Calu3 (cell line): ENCODE data around the gene MRM2. TPM values are rescaled to one million over a fixed set of nuclear protein-coding genes. Genes with fewer than 3 reads are reported as not detected.

Experiments used
- BruUV-seq: library from RNA; stranded (reverse); fragments of 400-500 nt; replicated peaks from 2 replicates; lab custom pipeline; 2021; lab: Mats Ljungman, UMichigan
- CTCF ChIA-PET: fragments of 300-600 bp; sonication (Branson Sonifier 250); formaldehyde crosslinking; loops from one replicate; lab custom pipeline; 2022; ENCODE audit warnings: antibody characterized with exemption; lab: Charles Lee
- DNase-seq: peaks from one replicate; pipeline ENCODE4 v3.0.0; 2022
- H3K27ac Mint-ChIP-seq: one replicate; pipeline ENCODE4 v1.8.0; 2022; ENCODE audit warnings: mixed read lengths; ENCODE audit not compliant: unreplicated experiment
- H3K27me3 Mint-ChIP-seq: one replicate; pipeline ENCODE4 v1.8.0; 2022; ENCODE audit warnings: mixed read lengths; ENCODE audit not compliant: unreplicated experiment
- H3K36me3 Mint-ChIP-seq: one replicate; pipeline ENCODE4 v1.8.0; 2022; ENCODE audit warnings: mild to moderate bottlenecking, moderate library complexity, mixed read lengths; ENCODE audit not compliant: insufficient read depth, unreplicated experiment
- H3K4me1 Mint-ChIP-seq: one replicate; pipeline ENCODE4 v1.8.0; 2022; ENCODE audit warnings: mild to moderate bottlenecking, low read depth, mixed read lengths; ENCODE audit not compliant: unreplicated experiment
- H3K4me3 Mint-ChIP-seq: one replicate; pipeline ENCODE4 v1.8.0; 2022; ENCODE audit warnings: mild to moderate bottlenecking, low read depth, moderate library complexity, mixed read lengths; ENCODE audit not compliant: unreplicated experiment
- H3K9me3 Mint-ChIP-seq: one replicate; pipeline ENCODE4 v1.8.0; 2022; ENCODE audit warnings: low read depth, mixed read lengths; ENCODE audit not compliant: unreplicated experiment
- intact Hi-C: fragments of 100-400 bp; cut with micrococcal nuclease; formaldehyde crosslinking; loops from one replicate; pipeline ENCODE4 v1.10.0; 2022; ENCODE audit not compliant: unreplicated experiment
- total RNA-seq: library from RNA; stranded (reverse); gene quantifications from 2 replicates; pipeline ENCODE4 v1.2.3, GENCODE V29; 2022
- TF ChIP-seq, protein P1 (sequence below): fragments of 200-600 bp; IDR thresholded peaks from one replicate; pipeline ENCODE4 v1.8.0; 2022; ENCODE audit warnings: antibody characterized with exemption; ENCODE audit not compliant: unreplicated experiment

Gene MRM2
- total RNA-seq, 1 experiment from 2014 or later: 64.3 TPM

DNA sequence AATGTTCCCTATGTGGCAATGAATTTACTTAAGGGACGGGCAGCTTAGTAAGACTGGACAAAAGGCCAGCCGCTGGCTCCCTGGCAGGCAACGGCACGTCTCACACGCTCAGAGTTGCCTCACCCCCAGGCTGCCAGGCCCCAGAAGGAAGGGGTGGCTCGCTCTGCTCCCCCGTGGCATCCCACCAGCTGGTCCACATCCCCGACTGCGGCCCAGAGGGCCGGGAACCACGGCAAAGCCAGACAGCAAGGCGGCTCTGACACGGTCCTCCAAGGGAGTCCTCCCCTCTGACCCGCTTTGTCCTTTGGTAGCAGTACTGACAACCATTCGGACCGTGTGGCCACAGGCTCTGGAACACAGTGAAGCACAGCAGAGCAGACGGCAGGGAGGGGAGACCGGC, 34.1 kb upstream of the MRM2 start:
- BruUV-seq: no TSS peak
- TF ChIP-seq, protein P1, sequence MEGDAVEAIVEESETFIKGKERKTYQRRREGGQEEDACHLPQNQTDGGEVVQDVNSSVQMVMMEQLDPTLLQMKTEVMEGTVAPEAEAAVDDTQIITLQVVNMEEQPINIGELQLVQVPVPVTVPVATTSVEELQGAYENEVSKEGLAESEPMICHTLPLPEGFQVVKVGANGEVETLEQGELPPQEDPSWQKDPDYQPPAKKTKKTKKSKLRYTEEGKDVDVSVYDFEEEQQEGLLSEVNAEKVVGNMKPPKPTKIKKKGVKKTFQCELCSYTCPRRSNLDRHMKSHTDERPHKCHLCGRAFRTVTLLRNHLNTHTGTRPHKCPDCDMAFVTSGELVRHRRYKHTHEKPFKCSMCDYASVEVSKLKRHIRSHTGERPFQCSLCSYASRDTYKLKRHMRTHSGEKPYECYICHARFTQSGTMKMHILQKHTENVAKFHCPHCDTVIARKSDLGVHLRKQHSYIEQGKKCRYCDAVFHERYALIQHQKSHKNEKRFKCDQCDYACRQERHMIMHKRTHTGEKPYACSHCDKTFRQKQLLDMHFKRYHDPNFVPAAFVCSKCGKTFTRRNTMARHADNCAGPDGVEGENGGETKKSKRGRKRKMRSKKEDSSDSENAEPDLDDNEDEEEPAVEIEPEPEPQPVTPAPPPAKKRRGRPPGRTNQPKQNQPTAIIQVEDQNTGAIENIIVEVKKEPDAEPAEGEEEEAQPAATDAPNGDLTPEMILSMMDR: no peak
- H3K4me1 Mint-ChIP-seq: no peaks in the 10 kb centered on the region
- H3K36me3 Mint-ChIP-seq: peaks cover 7% of the 10 kb centered on the region
- H3K9me3 Mint-ChIP-seq: no peaks in the 10 kb centered on the region
- no peak for DNase-seq
- CTCF ChIA-PET: interaction anchor here (0.7 kb wide), 2 partner anchors 16 to 786 kb away, joined by 3 read pairs; no protein-coding TSS in a partner anchor
- no peak overlapping the region for H3K27ac Mint-ChIP-seq
- no peak overlapping the region for H3K4me3 Mint-ChIP-seq
- no peaks in the 10 kb centered on the region for H3K27me3 Mint-ChIP-seq
- intact Hi-C loops: no loop called here

- no peaks in the 10 kb centered on the region for H3K9me3 Mint-ChIP-seq
- no peaks in the 10 kb centered on the region for H3K27me3 Mint-ChIP-seq
- H3K4me3 Mint-ChIP-seq: no peak overlapping the region
- H3K27ac Mint-ChIP-seq: no peak overlapping the region
- intact Hi-C loops: no loop called here
- DNase-seq: no peak
- no TSS peak for BruUV-seq
- H3K36me3 Mint-ChIP-seq: peaks cover 12% of the 10 kb centered on the region
- CTCF ChIA-PET: interaction anchor here (0.7 kb wide), 1 partner anchor 184 kb away, joined by 3 read pairs; no protein-coding TSS in a partner anchor
- no peaks in the 10 kb centered on the region for H3K4me1 Mint-ChIP-seq
- TF ChIP-seq, protein P1: no peak
Measured at GRCh38 chr7:2275101-2275500, 33.1 kb upstream of the MRM2 start.

DNA sequence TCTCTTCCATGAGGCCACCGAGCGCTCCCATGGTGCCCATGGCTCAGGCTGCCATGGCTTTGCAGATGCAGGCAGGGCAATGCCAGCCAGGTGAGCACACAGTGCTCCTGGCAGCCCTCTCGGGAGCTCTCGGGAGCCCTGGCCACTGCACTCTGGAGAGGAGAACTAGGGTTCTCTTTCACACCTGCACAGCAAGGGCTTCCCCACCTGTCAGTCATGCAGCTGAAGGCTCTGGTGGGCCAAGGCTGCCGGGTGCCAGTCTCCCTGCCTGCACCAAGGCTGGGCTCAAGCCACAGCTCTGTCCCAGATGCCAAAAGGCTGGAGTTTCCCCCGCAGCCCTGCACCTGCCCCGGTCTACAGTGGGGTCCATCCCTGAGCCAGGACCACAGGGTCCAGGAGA, 32.7 kb upstream of the MRM2 start:
- Mint-ChIP-seq H3K36me3 (peaks cover 12% of the 10 kb centered on the region), H3K27me3 (no peaks in the 10 kb centered on the region), H3K4me1 (no peaks in the 10 kb centered on the region), H3K4me3 (no peak overlapping the region), H3K27ac (no peak overlapping the region), H3K9me3 (no peaks in the 10 kb centered on the region)
- TF ChIP-seq, protein P1: no peak
- BruUV-seq: no TSS peak
- no peak for DNase-seq
- CTCF ChIA-PET: interaction anchor here (1.6 kb wide), 1 partner anchor 14 kb away, joined by 5 read pairs; no protein-coding TSS in a partner anchor
- intact Hi-C loops: no loop called here

- H3K4me3 Mint-ChIP-seq: no peak overlapping the region
- TF ChIP-seq, protein P1: no peak
- no peaks in the 10 kb centered on the region for H3K9me3 Mint-ChIP-seq
Measured at GRCh38 chr7:2273866-2274265, 31.9 kb upstream of the MRM2 start.

More at GRCh38 chr7:2273866-2274265, 31.9 kb upstream of the MRM2 start:
- H3K27me3 Mint-ChIP-seq: no peaks in the 10 kb centered on the region
- no TSS peak for BruUV-seq
- H3K4me1 Mint-ChIP-seq: no peaks in the 10 kb centered on the region
- CTCF ChIA-PET: interaction anchor here (1.6 kb wide), 1 partner anchor 13 kb away, joined by 5 read pairs; no protein-coding TSS in a partner anchor
- no peak overlapping the region for H3K27ac Mint-ChIP-seq
- intact Hi-C loops: no loop called here
- H3K36me3 Mint-ChIP-seq: peaks cover 12% of the 10 kb centered on the region
- no peak for DNase-seq
